MCF 10A (cell line): ENCODE results near the gene PLXNB3. TPM values are rescaled to one million over a fixed set of nuclear protein-coding genes. Genes with fewer than 3 reads are reported as not detected.
"Not testable (repeated sequence)": the region's sequence is repeated elsewhere in the genome, so short reads cannot be mapped to it uniquely, and the experiment has no call there.

Source experiments
- BruUV-seq: library from RNA; stranded (reverse); fragments of 400-500 nt; replicated peaks from 2 replicates; lab custom pipeline; 2021; lab: Mats Ljungman, UMichigan
- CTCF ChIA-PET: fragments of 300-600 bp; sonication (Branson Sonifier 250); formaldehyde crosslinking; extraction: SDS; loops from one replicate; lab custom pipeline; 2021; ENCODE audit warnings: antibody characterized with exemption, inconsistent platforms; lab: Yijun Ruan, JAX
- POLR2A ChIA-PET: fragments of 300-600, 350-650 bp; sonication (Branson Sonifier 250); formaldehyde crosslinking; extraction: SDS; loops from one replicate; lab custom pipeline; 2020; ENCODE audit warnings: antibody characterized with exemption, inconsistent platforms; lab: Yijun Ruan, JAX
- DNase-seq: peaks from one replicate; pipeline ENCODE4 v3.0.0-alpha.2; 2018; ENCODE audit not compliant: unreplicated experiment
- H3K27ac Mint-ChIP-seq: one replicate; pipeline ENCODE4 v1.8.0; 2022; ENCODE audit warnings: mild to moderate bottlenecking, low read depth, mixed read lengths; ENCODE audit not compliant: unreplicated experiment
- H3K27me3 Mint-ChIP-seq: one replicate; pipeline ENCODE4 v1.8.0; 2022; ENCODE audit warnings: mixed read lengths; ENCODE audit not compliant: insufficient read depth, unreplicated experiment
- H3K36me3 Mint-ChIP-seq: one replicate; pipeline ENCODE4 v1.8.0; 2022; ENCODE audit warnings: mild to moderate bottlenecking, moderate library complexity, mixed read lengths; ENCODE audit not compliant: insufficient read depth, unreplicated experiment
- H3K4me1 Mint-ChIP-seq: one replicate; pipeline ENCODE4 v1.8.0; 2022; ENCODE audit warnings: mixed read lengths; ENCODE audit not compliant: insufficient read depth, unreplicated experiment
- H3K4me3 Mint-ChIP-seq: one replicate; pipeline ENCODE4 v1.8.0; 2022; ENCODE audit warnings: mild to moderate bottlenecking, moderate library complexity, mixed read lengths; ENCODE audit not compliant: unreplicated experiment
- H3K9me3 Mint-ChIP-seq: one replicate; pipeline ENCODE4 v1.8.0; 2022; ENCODE audit warnings: mixed read lengths; ENCODE audit not compliant: unreplicated experiment
- CTCF ChIP-seq: fragments of 200-600 bp; IDR thresholded peaks from one replicate; pipeline ENCODE4 v1.8.0; 2022; ENCODE audit warnings: antibody characterized with exemption, mild to moderate bottlenecking; ENCODE audit not compliant: unreplicated experiment
- intact Hi-C: fragments of 100-400 bp; cut with micrococcal nuclease; formaldehyde crosslinking; loops from 2 replicates; pipeline ENCODE4 v1.14.1; 2022
- total RNA-seq: library from RNA; stranded (reverse); gene quantifications from 2 replicates; pipeline ENCODE4 v1.2.3, GENCODE V29; 2022

The PLXNB3 gene
- total RNA-seq, 1 experiment from 2014 or later, result 7.2 TPM

GRCh38 chrX:153816831-153817690 is 53.0 kb downstream of the PLXNB3 start:
- Mint-ChIP-seq H3K4me3 (no peak overlapping the region), H3K36me3 (no peaks in the 10 kb centered on the region), H3K27ac (no peak overlapping the region), H3K27me3 (peaks cover 26% of the 10 kb centered on the region), H3K9me3 (no peaks in the 10 kb centered on the region), H3K4me1 (no peaks in the 10 kb centered on the region)
- ChIA-PET POLR2A (no interaction called here), CTCF (no interaction called here)
- TF ChIP-seq CTCF, result no peak
- intact Hi-C loops, result no loop called here
- no TSS peak for BruUV-seq
- no peak for DNase-seq

GRCh38 chrX:153818064-153818463 is 54.0 kb downstream of the PLXNB3 start:
- BruUV-seq, H3K9me3 Mint-ChIP-seq, POLR2A ChIA-PET, H3K4me1 Mint-ChIP-seq, H3K27ac Mint-ChIP-seq, H3K4me3 Mint-ChIP-seq, H3K36me3 Mint-ChIP-seq, intact Hi-C loops, DNase-seq: not testable (repeated sequence)
- peaks cover 26% of the 10 kb centered on the region for H3K27me3 Mint-ChIP-seq
- CTCF ChIA-PET, result interaction anchor here (0.6 kb wide), 2 partner anchors 28 to 124 kb away, joined by 3 to 4 read pairs; no protein-coding TSS in a partner anchor

GRCh38 chrX:153818571-153819383 is 54.7 kb downstream of the PLXNB3 start:
- intact Hi-C loops, result no loop called here
- CTCF ChIA-PET, result interaction anchor here (0.6 kb wide), 2 partner anchors 27 to 124 kb away, joined by 3 to 4 read pairs; no protein-coding TSS in a partner anchor
- Mint-ChIP-seq H3K4me1 (no peaks in the 10 kb centered on the region), H3K4me3 (no peak overlapping the region), H3K36me3 (no peaks in the 10 kb centered on the region), H3K27me3 (peaks cover 22% of the 10 kb centered on the region), H3K27ac (no peak overlapping the region), H3K9me3 (no peaks in the 10 kb centered on the region)
- POLR2A ChIA-PET, result no interaction called here
- no TSS peak for BruUV-seq
- TF ChIP-seq CTCF, result no peak
- no peak for DNase-seq

- ChIA-PET POLR2A (no interaction called here), CTCF (interaction anchor here (0.6 to 0.9 kb wide), 2 partner anchors 130 to 271 kb away, joined by 3 read pairs; no protein-coding TSS in a partner anchor)
- no peaks in the 10 kb centered on the region for H3K9me3 Mint-ChIP-seq
- H3K27ac Mint-ChIP-seq, result no peak overlapping the region
- H3K4me1 Mint-ChIP-seq, result no peaks in the 10 kb centered on the region
- no peaks in the 10 kb centered on the region for H3K36me3 Mint-ChIP-seq
- peaks cover 29% of the 10 kb centered on the region for H3K27me3 Mint-ChIP-seq
- intact Hi-C loops, result no loop called here
- no peak overlapping the region for H3K4me3 Mint-ChIP-seq
- no peak for DNase-seq
- BruUV-seq, result no TSS peak
- no peak for TF ChIP-seq CTCF
These were observed 55.5 kb downstream of the PLXNB3 start for GRCh38 chrX:153819384-153820040.
